Omental fat pad (tissue), 4 donors: ENCODE measurements around the gene DLK1. TPM values are rescaled to one million over a fixed set of nuclear protein-coding genes. Genes with fewer than 3 reads are reported as not detected.

Experiments
- ATAC-seq: fragments of 150-250 bp; one replicate; pipeline ENCODE4 v1.9.1; 2016; ENCODE audit warnings: mild to moderate bottlenecking, moderate library complexity; ENCODE audit not compliant: low FRiP score
- DNase-seq: peaks from one replicate; pipeline ENCODE4 v3.0.0-alpha.2; 2019; ENCODE audit warnings: low spot score
- total RNA-seq, 4 donors: library from RNA; depleted of rRNA; stranded (reverse); fragments of >200 nt; gene quantifications; one replicate each; pipeline ENCODE4 v1.1.0, GENCODE V29; 2016
- TF ChIP-seq, protein P1 (sequence below), 3 donors: fragments of 450-650 bp; IDR thresholded peaks; one replicate each; pipeline ENCODE4 v1.5.1; 2016 to 2017; ENCODE audit warnings: antibody characterized with exemption in 3 of 3, mild to moderate bottlenecking in 3 of 3, moderate library complexity in 2 of 3

The DLK1 gene
- total RNA-seq, 4 donors from 2014 or later, result not detected

DNA sequence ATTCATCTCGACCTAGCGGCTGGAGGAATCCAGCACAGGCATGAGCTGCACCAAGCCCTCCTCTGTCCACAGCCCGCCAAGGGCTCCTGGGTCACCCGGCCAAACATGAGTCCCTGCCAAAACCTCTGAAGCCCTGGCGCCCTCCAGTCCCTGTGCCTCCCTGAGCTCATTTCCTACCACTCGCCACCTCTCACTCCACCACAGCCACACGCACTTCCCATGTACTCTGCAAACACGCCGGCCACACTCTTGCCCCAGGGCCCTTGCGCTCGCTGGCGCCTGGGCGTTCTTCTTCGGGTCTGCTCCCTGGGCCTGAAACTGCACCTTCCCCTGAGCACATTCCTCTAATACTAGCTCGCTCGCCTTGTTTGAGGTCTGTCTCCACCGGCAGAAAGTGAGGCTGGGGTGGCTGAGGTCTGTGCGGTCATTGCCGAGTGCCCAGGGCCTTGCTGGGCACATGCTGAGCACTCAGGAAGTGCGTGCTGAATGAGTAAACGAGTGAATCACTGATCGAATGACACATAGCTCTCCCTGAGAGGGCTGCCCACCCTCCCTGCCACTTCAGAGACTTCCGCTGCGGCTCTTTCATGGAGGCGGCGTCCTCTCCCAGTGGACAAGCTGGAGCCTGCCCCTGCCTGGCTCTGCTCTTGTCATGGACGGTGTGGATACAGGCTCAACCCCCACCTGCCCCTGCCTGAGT lies 33.7 kb upstream of the DLK1 start:
- TF ChIP-seq, protein P1, sequence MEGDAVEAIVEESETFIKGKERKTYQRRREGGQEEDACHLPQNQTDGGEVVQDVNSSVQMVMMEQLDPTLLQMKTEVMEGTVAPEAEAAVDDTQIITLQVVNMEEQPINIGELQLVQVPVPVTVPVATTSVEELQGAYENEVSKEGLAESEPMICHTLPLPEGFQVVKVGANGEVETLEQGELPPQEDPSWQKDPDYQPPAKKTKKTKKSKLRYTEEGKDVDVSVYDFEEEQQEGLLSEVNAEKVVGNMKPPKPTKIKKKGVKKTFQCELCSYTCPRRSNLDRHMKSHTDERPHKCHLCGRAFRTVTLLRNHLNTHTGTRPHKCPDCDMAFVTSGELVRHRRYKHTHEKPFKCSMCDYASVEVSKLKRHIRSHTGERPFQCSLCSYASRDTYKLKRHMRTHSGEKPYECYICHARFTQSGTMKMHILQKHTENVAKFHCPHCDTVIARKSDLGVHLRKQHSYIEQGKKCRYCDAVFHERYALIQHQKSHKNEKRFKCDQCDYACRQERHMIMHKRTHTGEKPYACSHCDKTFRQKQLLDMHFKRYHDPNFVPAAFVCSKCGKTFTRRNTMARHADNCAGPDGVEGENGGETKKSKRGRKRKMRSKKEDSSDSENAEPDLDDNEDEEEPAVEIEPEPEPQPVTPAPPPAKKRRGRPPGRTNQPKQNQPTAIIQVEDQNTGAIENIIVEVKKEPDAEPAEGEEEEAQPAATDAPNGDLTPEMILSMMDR (IDR thresholded peaks at IDR 0.05), result no peak
- ATAC-seq (no peak), DNase-seq (no peak)

GRCh38 chr14:100693877-100694578 lies 32.7 kb upstream of the DLK1 start:
- no peak for ATAC-seq
- TF ChIP-seq, protein P1 (IDR thresholded peaks at IDR 0.05), result no peak
- DNase-seq, result no peak

DNA sequence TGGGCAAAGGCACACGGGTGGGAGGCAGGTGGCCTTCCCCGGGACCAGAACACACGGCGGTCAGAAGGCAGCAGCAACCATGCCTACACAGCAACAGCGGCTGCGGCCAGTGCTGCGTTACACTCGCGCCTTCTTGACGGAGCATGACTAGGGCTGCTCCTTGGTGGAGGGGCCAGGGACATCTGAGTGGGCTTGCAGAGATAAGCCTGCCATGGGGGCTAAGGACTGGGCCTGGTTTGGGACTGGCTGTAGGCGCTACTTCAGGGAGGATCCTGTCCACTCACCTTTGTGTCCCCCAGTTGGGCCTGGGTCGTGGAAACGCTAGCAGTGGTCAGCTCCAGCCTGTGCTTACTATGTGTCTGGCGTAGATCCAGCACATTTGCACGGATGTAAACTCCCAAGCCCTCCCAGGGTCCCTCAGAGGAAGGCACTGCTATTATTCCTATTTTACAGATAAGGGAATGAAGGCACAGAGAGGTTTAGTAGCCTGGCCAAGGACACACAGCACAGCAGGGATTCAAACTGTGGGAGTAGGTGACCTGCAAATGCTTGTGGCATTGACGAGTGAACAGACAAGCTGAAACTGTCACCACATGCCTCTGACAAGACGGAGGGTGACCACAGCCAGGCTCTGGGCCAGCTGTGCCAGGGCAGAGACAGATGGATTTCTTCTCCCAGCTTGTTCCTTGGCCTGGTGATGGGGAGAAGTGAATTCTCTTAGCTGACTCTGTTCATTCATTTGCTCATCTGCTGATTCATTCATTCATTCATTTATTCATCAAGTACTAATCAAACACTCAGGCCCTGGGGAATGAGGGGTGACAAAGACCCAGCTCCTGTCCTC lies 31.9 kb upstream of the DLK1 start:
- ATAC-seq (no peak), DNase-seq (no peak)
- TF ChIP-seq, protein P1 (IDR thresholded peaks at IDR 0.05), result no peak

DNA sequence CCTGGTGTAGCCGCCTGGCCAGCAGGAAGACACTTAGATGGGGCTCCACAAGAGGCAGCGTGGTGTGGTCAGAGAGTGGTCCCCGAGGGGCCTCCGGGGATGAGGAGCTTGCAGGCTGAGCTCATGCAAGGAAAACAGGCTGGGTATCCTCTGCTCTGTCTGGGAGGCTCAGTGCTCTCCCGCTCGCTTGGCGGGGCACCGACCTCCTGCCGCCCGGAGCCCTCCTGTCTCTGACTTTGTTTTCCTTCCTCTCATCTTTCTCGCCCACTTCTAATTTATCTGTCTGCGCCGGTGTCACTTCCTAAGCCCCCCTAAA lies 31.3 kb upstream of the DLK1 start:
- ATAC-seq (no peak), DNase-seq (no peak)
- TF ChIP-seq, protein P1 (IDR thresholded peaks at IDR 0.05), result no peak

GRCh38 chr14:100696008-100696407 lies 30.7 kb upstream of the DLK1 start:
- ATAC-seq (no peak), DNase-seq (no peak)
- TF ChIP-seq, protein P1 (IDR thresholded peaks at IDR 0.05), result no peak

GRCh38 chr14:100696590-100696989 lies 30.1 kb upstream of the DLK1 start:
- TF ChIP-seq, protein P1 (IDR thresholded peaks at IDR 0.05), result no peak
- DNase-seq, result no peak
- ATAC-seq, result no peak
